Measurements from ENCODE around the gene NPTX2.

The NPTX2 gene

GRCh38 chr7:98573816-98574215 lies 43.3 kb upstream of the NPTX2 start:
- DNase-seq (ENCODE audit: low spot score), result no peak
- TF ChIP-seq CTCF (IDR thresholded peaks at IDR 0.05; ENCODE audit: extremely low read depth, insufficient read depth, missing control alignments), result no peak
- in situ Hi-C loops (cut with MboI; ENCODE audit: low pct_unique_long_range_greater_than_20kb, low sequenced_read_pairs, unreplicated experiment), result no loop called here

- DNase-seq (ENCODE audit: low spot score), result no peak
- in situ Hi-C loops (cut with MboI; ENCODE audit: low pct_unique_long_range_greater_than_20kb, low sequenced_read_pairs, unreplicated experiment), result no loop called here
- TF ChIP-seq CTCF (IDR thresholded peaks at IDR 0.05; ENCODE audit: extremely low read depth, insufficient read depth, missing control alignments), result no peak
These were observed 41.2 kb upstream of the NPTX2 start for GRCh38 chr7:98575878-98576277.

GRCh38 chr7:98584830-98585229 lies 32.3 kb upstream of the NPTX2 start:
- in situ Hi-C loops (cut with MboI; ENCODE audit: low pct_unique_long_range_greater_than_20kb, low sequenced_read_pairs, unreplicated experiment), result no loop called here
- no peak for TF ChIP-seq CTCF (IDR thresholded peaks at IDR 0.05; ENCODE audit: extremely low read depth, insufficient read depth, missing control alignments)
- DNase-seq (ENCODE audit: low spot score), result no peak

- no peak for TF ChIP-seq CTCF (IDR thresholded peaks at IDR 0.05; ENCODE audit: extremely low read depth, insufficient read depth, missing control alignments)
- in situ Hi-C loops (cut with MboI; ENCODE audit: low pct_unique_long_range_greater_than_20kb, low sequenced_read_pairs, unreplicated experiment), result no loop called here
- DNase-seq (ENCODE audit: low spot score), result no peak
These were observed 25.2 kb upstream of the NPTX2 start for GRCh38 chr7:98591926-98592325.

GRCh38 chr7:98594348-98594747 lies 22.7 kb upstream of the NPTX2 start:
- DNase-seq (ENCODE audit: low spot score), result no peak
- in situ Hi-C loops (cut with MboI; ENCODE audit: low pct_unique_long_range_greater_than_20kb, low sequenced_read_pairs, unreplicated experiment), result no loop called here
- no peak for TF ChIP-seq CTCF (IDR thresholded peaks at IDR 0.05; ENCODE audit: extremely low read depth, insufficient read depth, missing control alignments)

- in situ Hi-C loops (cut with MboI; ENCODE audit: low pct_unique_long_range_greater_than_20kb, low sequenced_read_pairs, unreplicated experiment), result no loop called here
- TF ChIP-seq CTCF (IDR thresholded peaks at IDR 0.05; ENCODE audit: extremely low read depth, insufficient read depth, missing control alignments), result no peak
- DNase-seq (ENCODE audit: low spot score), result no peak
These were observed 22.3 kb upstream of the NPTX2 start for GRCh38 chr7:98594787-98595186.
